Astrocyte (in vitro differentiated cells and primary cell): ENCODE data around the gene KIF18A. TPM values are rescaled to one million over a fixed set of nuclear protein-coding genes. Genes with fewer than 3 reads are reported as not detected.

Source experiments
- DNase-seq: peaks from one replicate; pipeline ENCODE4 v3.0.0-alpha.2; 2010; ENCODE audit warnings: low read depth
- FAIRE-seq: peaks from 2 replicates; lab custom pipeline; 2011; peaks lifted over from hg19 to GRCh38; lab: Jason Lieb, UNC
- H2AFZ ChIP-seq: 2 replicates; pipeline ENCODE4 v1.6.0; 2012; ENCODE audit warnings: low read depth, low read length, inconsistent platforms
- H3K27ac ChIP-seq: 2 replicates; pipeline ENCODE4 v1.5.1; 2011; ENCODE audit warnings: low read depth, low read length, inconsistent platforms
- H3K27me3 ChIP-seq: 2 replicates; pipeline ENCODE4 v1.6.0; 2011; ENCODE audit warnings: low read length, inconsistent platforms; ENCODE audit not compliant: insufficient read depth
- H3K36me3 ChIP-seq: 2 replicates; pipeline ENCODE4 v1.5.1; 2011; ENCODE audit warnings: low read length, inconsistent platforms; ENCODE audit not compliant: insufficient read depth
- H3K4me1 ChIP-seq: 2 replicates; pipeline ENCODE4 v1.5.1; 2011; ENCODE audit warnings: low read length, inconsistent platforms; ENCODE audit not compliant: insufficient read depth
- H3K4me2 ChIP-seq: 2 replicates; pipeline ENCODE4 v1.6.0; 2012; ENCODE audit warnings: low read length, inconsistent platforms
- H3K4me3 ChIP-seq: 2 replicates; pipeline ENCODE4 v1.5.1; 2011; ENCODE audit warnings: low read depth, mild to moderate bottlenecking, low read length, inconsistent platforms; ENCODE audit not compliant: insufficient read depth
- H3K79me2 ChIP-seq: 2 replicates; pipeline ENCODE4 v1.6.0; 2012; ENCODE audit warnings: mild to moderate bottlenecking, low read length, inconsistent platforms; ENCODE audit not compliant: insufficient read depth
- H3K9ac ChIP-seq: 2 replicates; pipeline ENCODE4 v1.6.0; 2012; ENCODE audit warnings: mild to moderate bottlenecking, low read length, inconsistent platforms
- H3K9me3 ChIP-seq: 2 replicates; pipeline ENCODE4 v1.5.1; 2012; ENCODE audit warnings: low read depth, mild to moderate bottlenecking, low read length, inconsistent platforms; ENCODE audit not compliant: insufficient read depth
- H4K20me1 ChIP-seq: 2 replicates; pipeline ENCODE4 v1.6.0; 2012; ENCODE audit warnings: low read length, inconsistent platforms; ENCODE audit not compliant: insufficient read depth
- H3K27ac Mint-ChIP-seq: one replicate; pipeline ENCODE4 v1.8.0; 2021; ENCODE audit warnings: mild to moderate bottlenecking, mixed read lengths; ENCODE audit not compliant: unreplicated experiment
- H3K27me3 Mint-ChIP-seq: one replicate; pipeline ENCODE4 v1.8.0; 2021; ENCODE audit warnings: low read depth, mixed read lengths; ENCODE audit not compliant: unreplicated experiment
- H3K36me3 Mint-ChIP-seq: one replicate; pipeline ENCODE4 v1.8.0; 2021; ENCODE audit warnings: low read depth, mixed read lengths; ENCODE audit not compliant: unreplicated experiment
- H3K4me1 Mint-ChIP-seq: one replicate; pipeline ENCODE4 v1.8.0; 2021; ENCODE audit warnings: low read depth, mixed read lengths; ENCODE audit not compliant: unreplicated experiment
- H3K4me3 Mint-ChIP-seq: one replicate; pipeline ENCODE4 v1.8.0; 2021; ENCODE audit warnings: mild to moderate bottlenecking, moderate library complexity, mixed read lengths; ENCODE audit not compliant: unreplicated experiment
- H3K9me3 Mint-ChIP-seq: one replicate; pipeline ENCODE4 v1.8.0; 2021; ENCODE audit warnings: mild to moderate bottlenecking, mixed read lengths; ENCODE audit not compliant: unreplicated experiment
- EZH2 ChIP-seq: IDR thresholded peaks from 2 replicates; pipeline ENCODE4 v1.6.1; 2012; ENCODE audit warnings: mild to moderate bottlenecking, low read length, inconsistent platforms; ENCODE audit not compliant: insufficient read depth
- microRNA-seq: library from miRNA; unstranded; fragments of <30 nt; microRNA quantifications from one replicate; pipeline ENCODE4 v1.2.0, GENCODE V29; 2020
- total RNA-seq: library from RNA; stranded (reverse); gene quantifications from 2 replicates; pipeline ENCODE4 v1.2.1, GENCODE V29; 2021
- TF ChIP-seq, protein P1 (sequence below): IDR thresholded peaks from 2 replicates; pipeline ENCODE4 v1.5.1; 2011; ENCODE audit warnings: low read depth, mild to moderate bottlenecking, inconsistent platforms, low read length, moderate library complexity; ENCODE audit not compliant: insufficient read depth

Gene KIF18A
- total RNA-seq, 1 donor from 2014 or later, result 3.8 TPM

GRCh38 chr11:27971171-27971570 lies 136.8 kb downstream of the KIF18A start:
- Mint-ChIP-seq H3K36me3 (no peaks in the 10 kb centered on the region), H3K27me3 (no peaks in the 10 kb centered on the region), H3K27ac (peak overlapping the region; percentile 41), H3K4me3 (no peak overlapping the region), H3K4me1 (peaks cover 13% of the 10 kb centered on the region), H3K9me3 (no peaks in the 10 kb centered on the region)
- FAIRE-seq (no peak), DNase-seq (peak; percentile 39)
- no peak for TF ChIP-seq EZH2
- TF ChIP-seq, protein P1, sequence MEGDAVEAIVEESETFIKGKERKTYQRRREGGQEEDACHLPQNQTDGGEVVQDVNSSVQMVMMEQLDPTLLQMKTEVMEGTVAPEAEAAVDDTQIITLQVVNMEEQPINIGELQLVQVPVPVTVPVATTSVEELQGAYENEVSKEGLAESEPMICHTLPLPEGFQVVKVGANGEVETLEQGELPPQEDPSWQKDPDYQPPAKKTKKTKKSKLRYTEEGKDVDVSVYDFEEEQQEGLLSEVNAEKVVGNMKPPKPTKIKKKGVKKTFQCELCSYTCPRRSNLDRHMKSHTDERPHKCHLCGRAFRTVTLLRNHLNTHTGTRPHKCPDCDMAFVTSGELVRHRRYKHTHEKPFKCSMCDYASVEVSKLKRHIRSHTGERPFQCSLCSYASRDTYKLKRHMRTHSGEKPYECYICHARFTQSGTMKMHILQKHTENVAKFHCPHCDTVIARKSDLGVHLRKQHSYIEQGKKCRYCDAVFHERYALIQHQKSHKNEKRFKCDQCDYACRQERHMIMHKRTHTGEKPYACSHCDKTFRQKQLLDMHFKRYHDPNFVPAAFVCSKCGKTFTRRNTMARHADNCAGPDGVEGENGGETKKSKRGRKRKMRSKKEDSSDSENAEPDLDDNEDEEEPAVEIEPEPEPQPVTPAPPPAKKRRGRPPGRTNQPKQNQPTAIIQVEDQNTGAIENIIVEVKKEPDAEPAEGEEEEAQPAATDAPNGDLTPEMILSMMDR, result no peak
- no peaks in the 10 kb centered on the region for H3K79me2 ChIP-seq
- H3K4me3 ChIP-seq, result no peak overlapping the region
- H3K9me3 ChIP-seq, result no peaks in the 10 kb centered on the region
- no peaks in the 10 kb centered on the region for H4K20me1 ChIP-seq
- no peak overlapping the region for H3K27ac ChIP-seq
- no peak overlapping the region for H2AFZ ChIP-seq
- no peak overlapping the region for H3K9ac ChIP-seq
- no peaks in the 10 kb centered on the region for H3K27me3 ChIP-seq
- H3K4me2 ChIP-seq, result no peak overlapping the region
- H3K4me1 ChIP-seq, result no peaks in the 10 kb centered on the region
- no peaks in the 10 kb centered on the region for H3K36me3 ChIP-seq

Small RNA genes within 50 kb of the gene (microRNA-seq; reads per million reads assigned to microRNA genes)
- not detected for gene MIR610

Other genes starting within 250 kb of the KIF18A start
- 10.8 and 13.7 TPM in 2 replicates for gene METTL15, start 232 bp upstream of the KIF18A start, total RNA-seq